22Rv1 (cell line): ENCODE results near the gene KAZN.

Source experiments
- ZFX ChIP-seq: fragments of 450-650 bp; IDR thresholded peaks from 2 replicates; pipeline ENCODE4 v1.6.1; 2017; ENCODE audit warnings: antibody characterized with exemption, borderline replicate concordance
- TF ChIP-seq, protein P1 (sequence below): fragments of 450-650 bp; IDR thresholded peaks from 2 replicates; pipeline ENCODE4 v1.5.1; 2017; ENCODE audit warnings: mild to moderate bottlenecking

GRCh38 chr1:14596591-14596990, 1.9 kb upstream of the KAZN start:
- TF ChIP-seq, protein P1, sequence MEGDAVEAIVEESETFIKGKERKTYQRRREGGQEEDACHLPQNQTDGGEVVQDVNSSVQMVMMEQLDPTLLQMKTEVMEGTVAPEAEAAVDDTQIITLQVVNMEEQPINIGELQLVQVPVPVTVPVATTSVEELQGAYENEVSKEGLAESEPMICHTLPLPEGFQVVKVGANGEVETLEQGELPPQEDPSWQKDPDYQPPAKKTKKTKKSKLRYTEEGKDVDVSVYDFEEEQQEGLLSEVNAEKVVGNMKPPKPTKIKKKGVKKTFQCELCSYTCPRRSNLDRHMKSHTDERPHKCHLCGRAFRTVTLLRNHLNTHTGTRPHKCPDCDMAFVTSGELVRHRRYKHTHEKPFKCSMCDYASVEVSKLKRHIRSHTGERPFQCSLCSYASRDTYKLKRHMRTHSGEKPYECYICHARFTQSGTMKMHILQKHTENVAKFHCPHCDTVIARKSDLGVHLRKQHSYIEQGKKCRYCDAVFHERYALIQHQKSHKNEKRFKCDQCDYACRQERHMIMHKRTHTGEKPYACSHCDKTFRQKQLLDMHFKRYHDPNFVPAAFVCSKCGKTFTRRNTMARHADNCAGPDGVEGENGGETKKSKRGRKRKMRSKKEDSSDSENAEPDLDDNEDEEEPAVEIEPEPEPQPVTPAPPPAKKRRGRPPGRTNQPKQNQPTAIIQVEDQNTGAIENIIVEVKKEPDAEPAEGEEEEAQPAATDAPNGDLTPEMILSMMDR = no peak
- TF ChIP-seq ZFX = no peak
